GM18873 (cell line): ENCODE results near the gene ADAT3.

ENCODE experiments used
- ATAC-seq: cut with Tn5 transposase; IDR thresholded peaks from one replicate; pipeline ENCODE4 v1.9.1; 2021; ENCODE audit warnings: mild to moderate bottlenecking, moderate library complexity, moderate number of reproducible peaks; ENCODE audit not compliant: unreplicated experiment, low FRiP score

ADAT3 gene

DNA sequence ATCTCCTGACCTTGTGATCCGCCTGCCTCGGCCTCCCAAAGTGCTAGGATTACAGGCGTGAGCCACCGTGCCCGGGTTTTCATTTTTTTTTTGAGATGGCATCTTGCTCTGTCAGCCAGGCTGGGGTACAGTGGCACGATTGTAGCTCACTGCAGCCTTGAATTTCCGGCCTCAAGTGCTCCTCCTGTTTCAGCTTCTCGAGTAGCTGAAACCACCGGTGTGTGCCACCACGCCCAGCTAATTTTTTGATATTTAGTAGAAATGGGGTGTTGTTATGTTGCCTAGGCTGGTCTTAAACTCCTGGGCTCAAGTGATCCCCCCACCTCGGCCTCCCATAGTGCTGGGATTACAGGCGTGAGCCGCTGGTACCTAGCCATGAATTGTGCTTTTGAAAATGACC is 5.9 kb downstream of the ADAT3 start:
- no peak for ATAC-seq

GRCh38 chr19:1911995-1912394 is 6.8 kb downstream of the ADAT3 start:
- no peak for ATAC-seq

GRCh38 chr19:1912760-1913505 is 7.7 kb downstream of the ADAT3 start:
- no peak for ATAC-seq

- ATAC-seq, result no peak
These were observed 8.8 kb downstream of the ADAT3 start for GRCh38 chr19:1913781-1914577.

DNA sequence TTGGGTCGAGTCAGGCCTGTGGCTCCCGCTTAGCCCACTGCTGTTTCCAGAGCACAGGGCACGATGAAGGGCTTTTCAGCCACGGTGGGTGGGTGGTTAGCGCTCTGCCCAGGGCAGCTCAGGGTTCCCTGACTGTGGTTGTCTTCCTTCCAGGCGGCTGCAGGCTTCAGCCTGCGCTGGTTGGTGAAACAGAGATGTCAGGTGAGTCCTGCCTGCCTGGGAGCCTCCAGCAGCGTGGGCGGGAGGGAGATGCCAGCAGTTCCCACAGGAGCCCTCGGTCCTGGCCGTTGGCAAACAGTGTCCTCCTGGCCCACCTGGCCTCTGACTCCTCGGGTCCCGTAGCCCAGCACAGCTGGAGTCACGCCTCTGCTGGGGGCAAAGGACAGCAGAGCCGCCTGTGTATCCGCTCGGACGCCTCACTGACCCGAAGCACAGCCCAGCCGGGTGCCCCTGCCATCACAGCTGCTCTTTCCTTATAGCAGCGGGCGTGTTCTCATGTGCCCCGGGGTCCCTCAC is 9.7 kb downstream of the ADAT3 start:
- ATAC-seq, result no peak

- no peak for ATAC-seq
These were observed 11.9 kb downstream of the ADAT3 start for GRCh38 chr19:1917146-1917545.

DNA sequence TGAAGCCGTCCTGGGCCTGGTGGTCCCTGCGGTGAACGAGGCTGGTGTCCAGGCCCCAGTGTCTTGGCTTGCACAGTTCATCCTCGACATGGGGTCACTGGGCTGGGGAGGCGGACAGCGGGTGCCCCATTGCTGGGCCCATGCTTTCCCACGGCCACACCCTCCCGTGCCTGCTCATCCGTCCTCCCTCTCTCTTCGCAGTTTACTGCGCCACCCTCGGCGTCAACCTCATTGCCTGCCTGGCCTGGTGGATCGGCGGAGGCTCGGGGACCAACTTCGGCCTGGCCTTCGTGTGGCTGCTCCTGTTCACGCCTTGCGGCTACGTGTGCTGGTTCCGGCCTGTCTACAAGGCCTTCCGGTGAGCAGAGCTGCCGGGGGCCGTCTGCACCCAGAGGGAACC is 12.7 kb downstream of the ADAT3 start:
- ATAC-seq, result no peak

- ATAC-seq, result no peak
These were observed 13.8 kb downstream of the ADAT3 start for GRCh38 chr19:1918975-1919374.

- ATAC-seq, result no peak
These were observed 15.4 kb downstream of the ADAT3 start for GRCh38 chr19:1920644-1921043.

GRCh38 chr19:1921326-1921725 is 16.1 kb downstream of the ADAT3 start:
- ATAC-seq, result no peak

GRCh38 chr19:1921825-1922224 is 16.6 kb downstream of the ADAT3 start:
- no peak for ATAC-seq

GRCh38 chr19:1922803-1923202 is 17.6 kb downstream of the ADAT3 start:
- ATAC-seq, result no peak

- no peak for ATAC-seq
These were observed 18.1 kb downstream of the ADAT3 start for GRCh38 chr19:1923319-1923718.

DNA sequence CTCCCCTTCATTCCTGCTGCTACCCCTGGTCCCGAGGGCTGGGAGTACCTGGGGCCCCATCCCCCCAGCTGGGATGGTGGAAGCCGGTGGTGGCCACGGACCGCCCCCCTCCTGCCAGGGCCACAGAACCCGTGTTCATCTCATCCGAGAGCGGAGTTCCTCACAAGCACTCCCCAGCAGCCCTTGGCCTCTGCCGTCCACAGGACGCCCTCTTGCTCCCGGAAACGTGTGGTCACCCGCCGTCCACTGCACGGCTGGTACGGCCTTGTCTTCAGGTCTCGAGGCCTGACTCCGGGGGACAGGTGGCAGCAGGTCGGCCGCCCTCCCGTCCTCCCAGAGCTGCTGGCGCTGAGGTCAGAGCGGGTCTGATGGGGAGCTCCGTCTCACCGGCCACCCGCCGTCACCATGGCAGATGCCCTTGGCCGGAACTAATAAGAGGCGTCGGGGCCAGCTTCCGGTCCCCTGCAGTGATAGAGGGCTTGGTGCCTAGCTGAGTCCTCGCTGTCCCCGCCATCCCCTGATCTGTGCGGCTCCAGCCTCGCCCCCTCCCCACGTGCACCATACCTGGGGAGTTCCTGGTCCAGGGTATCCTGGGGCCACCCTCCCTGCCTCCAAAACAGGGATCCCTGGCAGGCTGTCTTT is 19.2 kb downstream of the ADAT3 start:
- ATAC-seq, result no peak

- no peak for ATAC-seq
These were observed 20.3 kb downstream of the ADAT3 start for GRCh38 chr19:1925544-1925943.

- no peak for ATAC-seq
These were observed 24.0 kb downstream of the ADAT3 start for GRCh38 chr19:1929021-1929742.

DNA sequence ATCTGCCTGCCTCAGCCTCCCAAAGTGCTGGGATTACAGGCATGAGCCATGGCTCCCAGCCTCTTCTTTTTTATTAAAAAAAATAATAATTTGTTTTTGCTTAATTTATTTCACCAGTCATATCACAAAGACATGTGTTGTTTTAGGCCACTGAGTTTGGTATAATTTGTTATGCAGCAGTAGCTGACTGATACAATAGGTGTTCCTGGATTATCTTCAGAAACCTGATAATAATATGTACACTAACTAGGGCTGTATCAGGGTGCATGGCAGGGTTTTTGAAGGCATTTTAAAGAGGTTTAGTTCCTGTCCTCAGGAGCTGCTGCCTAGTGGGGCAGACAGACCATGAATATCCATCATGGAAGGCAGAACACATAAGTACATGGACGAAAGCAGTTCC is 26.2 kb downstream of the ADAT3 start:
- ATAC-seq, result no peak

DNA sequence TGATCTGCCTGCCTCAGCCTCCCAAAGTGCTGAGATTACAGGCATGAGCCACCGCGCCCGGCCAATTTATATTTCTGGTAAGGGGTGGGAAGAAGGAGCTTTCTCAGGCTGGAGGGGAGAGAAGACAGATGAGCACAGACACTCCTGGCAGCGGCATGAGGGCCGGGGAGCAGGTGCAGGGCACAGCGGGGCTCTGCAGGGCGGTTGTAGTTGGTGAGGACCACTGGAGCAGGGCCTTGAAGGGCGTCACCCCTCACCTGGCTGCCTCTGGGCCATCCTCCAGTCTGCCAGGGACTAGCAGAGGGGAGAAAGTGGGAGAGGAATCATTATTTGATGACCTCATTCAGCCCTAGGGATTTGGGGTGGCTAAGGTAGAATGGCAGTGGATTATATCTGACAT is 27.2 kb downstream of the ADAT3 start:
- no peak for ATAC-seq

DNA sequence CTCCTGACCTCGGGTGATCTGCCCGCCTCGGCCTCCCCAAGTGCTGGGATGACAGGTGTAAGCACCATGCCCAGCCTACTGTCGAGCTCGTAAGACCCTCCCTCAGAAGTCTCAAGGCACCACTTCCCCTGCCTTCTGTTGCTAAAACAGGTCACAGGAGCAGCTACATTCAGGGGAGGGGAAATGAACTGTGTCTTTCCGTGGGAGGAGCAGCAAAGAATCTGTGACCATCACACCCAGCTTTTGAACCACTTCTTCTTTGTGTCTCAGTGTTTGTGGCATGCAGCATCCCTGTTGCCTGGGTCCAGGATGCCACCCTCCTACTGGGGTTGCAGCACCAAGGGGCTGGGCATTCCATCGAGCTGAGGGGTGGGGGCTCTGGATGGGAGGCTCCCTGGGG is 28.0 kb downstream of the ADAT3 start:
- ATAC-seq, result no peak

GRCh38 chr19:1933942-1934341 is 28.7 kb downstream of the ADAT3 start:
- ATAC-seq, result no peak
